Epidermal melanocyte (primary cell): ENCODE results near the gene GCN1.

ENCODE experiments used
- DNase-seq: peaks from one replicate; pipeline ENCODE4 v3.0.0; 2011; ENCODE audit warnings: low spot score; ENCODE audit not compliant: insufficient read length

Gene GCN1

DNA sequence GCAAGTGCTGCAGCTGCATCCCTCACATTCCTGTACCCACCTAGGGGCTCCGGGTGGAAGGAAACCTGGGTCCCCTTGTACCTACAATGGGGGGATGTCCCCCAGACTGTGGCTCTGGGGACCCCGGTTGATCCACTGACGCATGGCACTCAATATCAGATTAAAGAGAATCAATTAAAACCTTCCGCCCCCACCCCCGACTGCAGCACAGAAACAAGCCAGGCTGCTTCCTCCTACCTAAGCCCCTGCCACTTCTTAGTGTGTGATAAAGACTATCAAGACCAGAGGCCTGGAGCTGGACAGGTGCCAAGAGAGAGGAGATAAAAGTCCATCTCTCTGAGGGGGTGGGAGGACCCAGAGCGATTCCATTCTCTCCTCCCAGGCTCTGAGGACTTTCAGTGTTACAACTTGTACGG lies 34.6 kb upstream of the GCN1 start:
- DNase-seq: no peak

- peak; percentile 92 for DNase-seq
Observed at GRCh38 chr12:120228291-120229070, 34.0 kb upstream of the GCN1 start.

- DNase-seq: no peak
Observed at GRCh38 chr12:120228041-120228290, 33.5 kb upstream of the GCN1 start.

DNA sequence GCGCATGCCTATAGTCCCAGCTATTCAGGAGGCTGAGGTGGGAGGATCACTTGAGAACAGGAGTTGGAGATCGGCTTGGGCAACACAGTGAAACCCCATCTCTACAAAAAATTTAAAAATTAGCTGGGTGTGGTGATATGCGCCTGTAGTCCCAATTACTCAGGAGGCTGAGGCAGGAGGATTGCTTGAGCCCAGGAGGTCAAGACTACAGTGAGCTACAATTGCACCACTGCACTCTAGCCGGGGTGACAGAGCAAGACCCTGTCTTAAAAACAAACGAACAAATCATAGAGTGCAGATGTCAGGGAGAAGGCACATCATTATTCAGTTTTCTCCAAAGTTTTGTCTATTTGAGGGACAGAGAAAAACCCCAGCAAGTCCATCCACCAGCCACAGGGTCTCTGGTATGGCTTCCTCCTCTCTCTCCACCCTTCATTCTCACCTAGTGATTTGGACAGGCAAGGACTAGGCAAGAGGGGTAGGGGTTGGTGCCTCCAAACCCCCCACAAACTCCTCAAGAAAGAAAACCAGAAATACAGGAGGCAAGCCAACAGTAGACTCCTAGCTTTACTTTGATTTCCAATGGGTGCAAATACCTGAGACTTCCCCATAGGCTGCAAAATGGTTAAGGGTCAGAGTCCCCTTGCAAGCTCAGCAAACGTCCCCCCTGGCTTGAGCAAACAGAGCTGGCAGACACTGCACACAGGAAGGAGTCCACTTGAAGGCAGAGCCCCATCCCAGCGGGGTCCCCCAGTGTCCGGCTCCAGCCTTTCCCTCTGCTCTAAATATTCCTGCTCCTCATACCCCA lies 32.9 kb upstream of the GCN1 start:
- DNase-seq: no peak

- DNase-seq: no peak
Observed at GRCh38 chr12:120225852-120226640, 31.5 kb upstream of the GCN1 start.

- no peak for DNase-seq
Observed at GRCh38 chr12:120225200-120225558, 30.7 kb upstream of the GCN1 start.

- no peak for DNase-seq
Observed at GRCh38 chr12:120224304-120225199, 30.0 kb upstream of the GCN1 start.

DNA sequence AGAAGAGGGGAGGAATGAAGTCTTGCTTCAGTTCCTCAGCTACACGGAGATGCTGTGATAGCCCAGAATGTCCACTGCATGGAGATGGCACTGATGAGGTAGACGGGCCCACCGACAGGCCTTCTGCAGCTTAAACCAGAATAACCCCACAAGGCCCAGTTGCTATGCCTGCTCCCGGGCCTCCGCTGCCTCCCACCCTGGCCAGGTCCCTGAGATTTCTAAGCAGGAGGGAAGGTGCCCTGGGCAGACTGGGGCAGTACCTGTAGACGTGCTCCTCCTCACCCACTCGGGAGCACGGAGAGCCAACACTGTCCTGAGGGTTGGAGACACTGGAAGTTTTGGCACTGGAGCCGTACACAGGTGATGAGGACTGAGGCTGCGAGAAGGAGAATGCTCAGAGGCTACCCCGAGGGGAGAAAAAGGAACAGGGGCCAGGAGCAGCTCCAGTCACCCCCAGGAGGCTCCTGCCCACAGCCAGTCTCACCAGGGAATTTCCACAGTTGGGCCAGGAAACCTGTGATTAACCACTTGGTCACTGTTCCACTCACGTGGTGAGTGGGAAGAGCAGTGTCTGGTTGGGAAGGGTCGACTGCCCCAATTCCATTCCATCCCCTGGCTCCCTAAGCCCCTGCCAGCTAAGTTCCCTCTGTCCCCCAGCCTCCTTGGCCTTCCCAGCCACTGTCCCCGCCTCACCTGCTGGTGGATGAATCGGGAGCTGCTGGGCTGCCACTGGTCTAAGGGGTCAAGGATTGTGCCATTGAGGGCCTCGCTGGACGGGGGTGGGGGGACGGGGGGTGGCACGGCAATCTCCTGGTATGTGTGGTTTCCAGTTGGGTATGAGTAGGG lies 29.2 kb upstream of the GCN1 start:
- DNase-seq: no peak

GRCh38 chr12:120222288-120222832 lies 27.8 kb upstream of the GCN1 start:
- no peak for DNase-seq

- DNase-seq: no peak
Observed at GRCh38 chr12:120221576-120221900, 27.0 kb upstream of the GCN1 start.

DNA sequence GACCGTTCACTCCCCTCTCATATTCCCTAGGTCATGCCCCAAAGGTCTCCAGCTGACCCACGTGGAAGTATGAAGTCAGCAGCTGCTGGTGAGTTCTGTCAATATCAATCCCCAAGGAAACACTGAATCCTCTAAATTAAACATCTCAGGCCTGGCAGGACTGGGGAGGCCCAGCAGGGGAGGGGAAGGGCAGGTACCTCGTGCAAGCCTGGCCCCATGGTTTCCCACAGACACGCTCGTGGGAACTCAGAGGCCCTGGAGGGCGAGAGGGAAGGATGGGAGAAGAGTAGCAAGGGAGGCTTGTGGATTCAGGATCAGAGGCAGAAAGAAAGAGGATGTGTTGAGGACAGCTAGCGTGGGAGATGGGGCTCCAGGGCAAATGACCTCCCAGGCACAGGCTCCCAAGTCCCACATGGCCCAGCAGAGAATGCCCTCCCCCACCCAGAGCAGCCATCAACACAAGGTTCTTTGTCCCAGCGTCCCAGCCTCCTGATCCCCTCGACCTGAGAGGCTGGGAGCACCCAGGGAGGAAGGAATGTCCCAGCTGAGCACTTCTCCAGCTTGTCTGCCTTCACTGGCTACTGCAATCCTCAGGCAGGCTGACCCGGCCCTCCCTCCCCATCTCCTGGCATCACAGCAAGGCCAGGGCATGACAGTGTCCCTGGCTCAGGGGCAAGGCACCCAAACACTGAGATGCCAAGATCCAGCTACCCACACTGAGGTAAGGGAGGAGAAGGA lies 26.5 kb upstream of the GCN1 start:
- peak; percentile 87 for DNase-seq

DNA sequence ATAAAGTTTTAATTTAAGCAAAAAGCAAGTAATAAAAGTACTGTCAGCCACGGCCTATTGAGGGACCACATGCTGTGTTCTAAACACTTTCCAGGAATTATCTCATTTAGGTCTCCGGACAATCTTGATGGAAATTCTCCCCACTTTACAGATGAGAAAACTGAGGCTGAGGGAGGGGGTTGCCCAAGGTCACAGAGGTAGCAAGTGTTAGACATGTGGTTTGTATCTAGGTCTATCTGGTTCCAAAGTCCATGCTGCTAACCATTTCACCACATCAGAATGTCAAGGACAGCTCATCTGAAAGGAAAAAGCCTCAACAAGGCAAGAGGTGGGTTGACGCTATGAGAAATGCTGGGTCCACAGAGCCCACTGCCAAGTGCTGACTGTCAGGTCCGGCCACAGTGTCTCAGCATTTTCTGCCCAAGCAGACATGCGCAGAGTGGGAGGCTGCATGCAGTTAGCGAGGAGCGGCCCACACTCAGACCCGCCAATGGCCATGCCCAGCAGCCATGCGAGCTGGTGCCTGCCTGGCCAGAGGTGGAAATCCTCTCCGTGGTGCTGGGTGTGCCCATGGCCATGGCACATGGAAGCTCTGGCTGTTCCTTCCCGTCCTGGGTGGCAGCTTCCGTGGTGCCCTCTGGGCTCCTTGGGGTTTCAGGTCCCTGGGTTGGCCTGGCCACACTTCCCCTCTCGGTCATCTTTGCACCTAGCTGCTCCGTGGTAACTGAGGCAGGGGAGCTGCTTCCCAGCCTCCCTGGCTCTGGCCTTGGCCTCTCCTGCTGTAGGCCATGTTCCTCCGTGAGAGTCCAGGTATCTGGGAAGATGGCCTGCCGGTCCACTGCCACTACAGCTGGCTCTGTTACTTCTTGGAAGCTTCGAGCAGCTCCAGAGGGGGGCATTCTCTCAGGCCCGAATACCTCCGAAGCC lies 24.4 kb upstream of the GCN1 start:
- DNase-seq: no peak

DNA sequence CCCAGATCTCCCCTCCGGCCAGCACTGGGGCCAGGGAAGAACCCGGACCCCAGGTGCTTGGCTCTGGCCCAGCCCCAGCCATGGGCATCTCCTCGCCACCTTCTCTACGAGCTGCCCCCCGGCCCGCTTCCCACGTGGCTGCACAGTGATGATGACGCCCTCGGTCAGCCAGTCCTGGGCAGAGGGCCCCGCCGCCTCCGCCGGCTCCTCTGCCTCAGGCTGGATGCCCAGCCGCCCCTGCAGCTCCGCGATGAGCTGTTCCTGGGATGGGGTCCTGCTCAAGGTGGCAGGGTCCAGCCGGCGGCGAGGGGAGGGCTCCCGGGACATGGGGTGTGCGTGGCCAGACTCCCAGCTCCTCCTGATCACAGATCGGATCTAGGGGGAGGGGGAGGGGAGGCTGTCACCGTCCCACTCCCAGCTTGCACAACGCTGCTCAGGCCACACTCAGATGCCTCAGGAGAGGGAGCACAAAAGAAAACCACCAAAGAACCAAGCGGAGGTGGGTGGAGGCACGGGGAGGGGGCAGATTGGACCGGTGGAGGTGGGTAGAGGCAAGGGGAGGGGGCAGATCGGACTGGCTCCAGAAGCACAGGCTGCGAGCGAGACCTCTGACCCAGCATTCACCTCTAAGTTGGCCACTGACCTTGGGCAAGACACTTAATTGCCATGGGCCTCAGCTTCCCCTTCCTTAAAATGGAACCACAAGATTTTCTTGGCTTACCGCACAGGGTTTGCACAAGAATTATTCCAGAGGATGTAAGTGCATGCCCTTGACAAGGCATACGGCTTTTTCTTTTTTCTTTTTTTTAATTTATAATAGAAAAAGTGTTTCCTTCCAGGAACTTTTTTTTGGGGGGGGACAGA lies 22.5 kb upstream of the GCN1 start:
- no peak for DNase-seq

DNA sequence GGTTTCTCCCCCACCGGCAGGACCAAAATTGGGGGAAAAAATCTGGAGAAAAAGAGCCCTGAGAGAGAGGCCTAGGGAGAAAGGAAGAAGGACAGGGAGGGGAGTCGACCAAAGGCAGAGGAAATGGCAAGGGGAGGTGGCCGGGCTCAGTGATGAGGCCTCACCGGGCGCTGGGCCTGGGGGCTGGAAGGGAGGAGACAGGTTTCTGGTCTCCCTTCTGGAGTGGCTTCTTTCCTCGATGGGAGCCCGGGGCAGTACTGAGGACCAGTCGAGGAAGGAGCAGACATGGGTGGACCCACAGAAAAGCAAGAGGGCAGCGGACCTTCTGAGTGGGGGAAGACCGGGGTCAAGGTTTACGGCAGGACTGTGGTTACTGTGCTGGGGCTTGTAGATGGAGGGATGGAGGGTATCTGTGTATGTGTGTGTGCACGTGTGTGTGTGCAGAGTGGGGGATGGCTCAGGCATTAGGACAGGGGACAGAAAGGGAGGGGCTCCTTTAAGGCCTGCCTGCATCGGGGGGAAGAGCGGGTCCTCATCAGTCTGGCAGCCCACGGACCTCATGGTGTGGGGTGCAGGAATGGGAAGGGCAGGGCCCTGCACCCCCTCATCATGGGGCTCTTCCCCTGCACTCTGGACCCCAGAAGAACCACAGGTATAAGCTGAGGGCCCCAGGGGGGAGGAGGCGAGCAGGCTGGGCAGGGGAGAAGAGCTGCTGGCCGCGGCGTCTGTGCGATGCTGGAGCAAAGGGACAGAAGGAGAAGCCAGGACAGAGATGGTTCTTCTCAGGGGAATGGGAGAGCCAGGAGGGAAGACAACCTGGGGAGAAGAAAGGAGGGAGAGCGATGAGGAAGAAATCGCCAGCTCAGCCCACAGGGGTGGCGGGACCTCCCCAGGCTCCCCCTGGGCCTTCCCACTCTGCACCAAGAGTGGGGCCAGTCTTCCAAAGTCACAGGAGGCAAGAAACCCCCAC lies 21.5 kb upstream of the GCN1 start:
- DNase-seq: no peak

GRCh38 chr12:120215357-120215735 lies 20.8 kb upstream of the GCN1 start:
- DNase-seq: no peak

DNA sequence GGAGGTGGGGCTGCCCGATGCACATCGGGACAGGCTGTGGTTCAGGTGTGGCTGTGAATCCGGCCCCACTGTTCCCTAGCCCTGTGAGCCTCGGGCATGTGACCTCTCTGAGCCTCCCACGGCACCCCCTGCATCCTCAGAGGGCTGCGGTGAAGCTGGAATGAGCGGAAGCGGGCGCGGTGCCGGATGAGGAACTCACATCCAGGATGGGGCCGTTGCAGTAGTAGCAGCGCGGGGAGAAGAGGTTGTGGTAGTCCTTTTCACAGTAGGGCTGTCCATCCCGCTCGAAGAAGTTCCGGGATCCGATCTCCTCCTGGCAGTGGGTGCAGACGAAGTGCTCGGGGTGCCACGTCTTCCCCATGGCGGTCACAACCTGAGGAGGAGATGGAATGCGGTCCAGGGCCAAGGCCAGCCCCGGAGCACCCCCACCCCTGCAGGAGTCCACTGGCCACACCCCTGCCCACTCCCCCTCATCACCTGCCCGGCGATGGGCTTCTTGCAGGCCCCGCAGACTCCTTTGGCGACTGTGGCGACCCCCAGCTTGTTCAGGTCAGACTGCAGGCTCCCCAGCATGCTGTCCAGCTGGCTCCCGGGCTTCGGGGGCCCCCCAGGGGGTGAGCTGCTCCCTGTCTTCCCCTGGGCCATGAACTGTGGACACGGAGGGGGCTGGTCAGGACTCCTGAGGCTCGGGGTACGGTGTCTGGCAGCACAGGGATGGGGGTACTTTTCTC lies 20.3 kb upstream of the GCN1 start:
- no peak for DNase-seq
